Panc1 (cell line): ENCODE results near the gene SLC20A1.

Source experiments
- POLR2AphosphoS5 ChIP-seq: IDR thresholded peaks from 2 replicates; pipeline ENCODE4 v1.6.1; 2012; ENCODE audit warnings: mild to moderate bottlenecking, low read depth, low read length, moderate library complexity
- SIN3A ChIP-seq: IDR thresholded peaks from 2 replicates; pipeline ENCODE4 v1.6.1; 2012; ENCODE audit warnings: low read depth, mild to moderate bottlenecking, low read length, moderate library complexity, borderline replicate concordance; ENCODE audit not compliant: insufficient read depth
- TCF7L2 ChIP-seq: IDR thresholded peaks from 2 replicates; pipeline ENCODE4 v1.6.1; 2011; ENCODE audit warnings: mild to moderate bottlenecking, low read depth, low read length, inconsistent platforms
- TF ChIP-seq, protein P1 (sequence below): fragments of 450-650 bp; IDR thresholded peaks from 2 replicates; pipeline ENCODE4 v1.5.1; 2017; ENCODE audit warnings: mild to moderate bottlenecking

DNA sequence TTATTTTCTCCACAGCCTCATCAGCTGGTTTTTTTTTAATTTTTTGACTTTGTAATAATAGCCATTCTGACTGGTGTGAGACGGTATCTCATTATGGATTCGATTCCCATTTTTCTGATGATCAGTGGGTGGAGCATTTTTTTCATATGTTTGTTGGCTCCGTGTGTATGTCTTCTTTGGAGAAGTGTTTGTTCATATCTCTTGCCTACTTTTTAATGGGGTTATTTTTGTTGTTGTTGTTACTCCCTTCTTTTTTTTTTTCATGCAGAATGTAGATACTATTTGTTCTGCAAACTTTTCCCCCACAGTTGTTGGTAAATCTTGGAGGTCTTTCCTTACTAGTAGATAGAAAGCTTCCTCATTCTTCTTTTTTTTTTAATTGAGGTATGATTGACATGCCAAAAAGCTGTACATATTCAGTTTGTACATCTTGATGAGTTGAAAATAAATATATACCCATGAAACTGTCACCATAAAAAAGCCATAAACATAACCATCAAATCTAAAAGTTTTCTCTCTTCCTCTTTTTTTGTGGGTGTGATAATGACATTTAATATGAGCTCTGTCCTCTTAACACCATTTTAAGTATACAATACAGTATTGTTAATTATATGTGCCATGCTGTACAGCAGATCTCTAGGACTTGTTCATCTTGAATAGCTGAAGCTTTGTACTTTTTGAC is 53.2 kb downstream of the SLC20A1 start:
- no peak for TF ChIP-seq POLR2AphosphoS5
- TF ChIP-seq, protein P1, sequence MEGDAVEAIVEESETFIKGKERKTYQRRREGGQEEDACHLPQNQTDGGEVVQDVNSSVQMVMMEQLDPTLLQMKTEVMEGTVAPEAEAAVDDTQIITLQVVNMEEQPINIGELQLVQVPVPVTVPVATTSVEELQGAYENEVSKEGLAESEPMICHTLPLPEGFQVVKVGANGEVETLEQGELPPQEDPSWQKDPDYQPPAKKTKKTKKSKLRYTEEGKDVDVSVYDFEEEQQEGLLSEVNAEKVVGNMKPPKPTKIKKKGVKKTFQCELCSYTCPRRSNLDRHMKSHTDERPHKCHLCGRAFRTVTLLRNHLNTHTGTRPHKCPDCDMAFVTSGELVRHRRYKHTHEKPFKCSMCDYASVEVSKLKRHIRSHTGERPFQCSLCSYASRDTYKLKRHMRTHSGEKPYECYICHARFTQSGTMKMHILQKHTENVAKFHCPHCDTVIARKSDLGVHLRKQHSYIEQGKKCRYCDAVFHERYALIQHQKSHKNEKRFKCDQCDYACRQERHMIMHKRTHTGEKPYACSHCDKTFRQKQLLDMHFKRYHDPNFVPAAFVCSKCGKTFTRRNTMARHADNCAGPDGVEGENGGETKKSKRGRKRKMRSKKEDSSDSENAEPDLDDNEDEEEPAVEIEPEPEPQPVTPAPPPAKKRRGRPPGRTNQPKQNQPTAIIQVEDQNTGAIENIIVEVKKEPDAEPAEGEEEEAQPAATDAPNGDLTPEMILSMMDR = no peak
- TF ChIP-seq TCF7L2 = no peak
- TF ChIP-seq SIN3A = no peak
